ENCODE data around the gene RARRES2. TPM values are rescaled to one million over a fixed set of nuclear protein-coding genes. Genes with fewer than 3 reads are reported as not detected.

Gene RARRES2
- total RNA-seq, 2 experiments from 2014 or later: not detected

GRCh38 chr7:150359622-150360362 lies 18.4 kb upstream of the RARRES2 start:
- Histone ChIP-seq H3K4me1 (ENCODE audit: insufficient read depth, low read length) (peaks cover 37% of the 10 kb centered on the region), H3K27me3 (ENCODE audit: control insufficient read depth in 1 of 2, insufficient read depth in 2 of 2, low read length in 2 of 2) (no peaks in the 10 kb centered on the region), H3K9me3 (ENCODE audit: control insufficient read depth in 1 of 2, insufficient read depth in 1 of 2, low read length in 2 of 2) (no peaks in the 10 kb centered on the region), H3K36me3 (ENCODE audit: insufficient read depth, low read length) (no peaks in the 10 kb centered on the region), H3K4me3 (ENCODE audit: low read length) (no peak overlapping the region), H3K27ac (ENCODE audit: low read depth in 1 of 2, low read length in 2 of 2) (no peak overlapping the region)
- no peak for TF ChIP-seq CTCF (IDR thresholded peaks at IDR 0.05)
- no peaks in the 10 kb centered on the region for H3K9me3 Mint-ChIP-seq
- H3K27me3 Mint-ChIP-seq: no peaks in the 10 kb centered on the region
- intact Hi-C loops (cut with DNase I, micrococcal nuclease): loop anchor here (5.0 to 10.0 kb wide), 4 partner anchors 158 to 645 kb away; a partner anchor contains a TSS
- H3K36me3 Mint-ChIP-seq (ENCODE audit: low read depth): no peaks in the 10 kb centered on the region
- no peak for ATAC-seq (ENCODE audit: poor library complexity)
- H3K4me1 Mint-ChIP-seq (ENCODE audit: low read depth): peaks cover 57% of the 10 kb centered on the region
- CTCF ChIA-PET: no interaction called here
- POLR2A ChIA-PET: no interaction called here
- peak overlapping the region; percentile 59 for H3K27ac Mint-ChIP-seq
- no peak for DNase-seq
- H3K4me3 Mint-ChIP-seq: no peak overlapping the region

- H3K4me3 ChIP-seq (ENCODE audit: low read length): no peak overlapping the region
- H3K36me3 Mint-ChIP-seq (ENCODE audit: low read depth): no peaks in the 10 kb centered on the region
- no peaks in the 10 kb centered on the region for H3K9me3 ChIP-seq (ENCODE audit: control insufficient read depth in 1 of 2, insufficient read depth in 1 of 2, low read length in 2 of 2)
- no peaks in the 10 kb centered on the region for H3K9me3 Mint-ChIP-seq
- peak overlapping the region; percentile 88 for H3K27ac Mint-ChIP-seq
- DNase-seq (peak in 1 of 14 experiments; percentile 19), ATAC-seq (ENCODE audit: poor library complexity) (no peak)
- no peak overlapping the region for H3K4me3 Mint-ChIP-seq
- H3K4me1 ChIP-seq (ENCODE audit: insufficient read depth, low read length): peaks cover 34% of the 10 kb centered on the region
- H3K4me1 Mint-ChIP-seq (ENCODE audit: low read depth): peaks cover 54% of the 10 kb centered on the region
- H3K27ac ChIP-seq (ENCODE audit: low read depth in 1 of 2, low read length in 2 of 2): no peak overlapping the region
- H3K27me3 Mint-ChIP-seq: no peaks in the 10 kb centered on the region
- ChIA-PET CTCF (interaction anchor here (4.1 kb wide), 1 partner anchor 46 kb away, joined by 30 read pairs; a partner anchor contains a TSS), POLR2A (interaction anchor here (0.6 kb wide), 1 partner anchor 22 kb away, joined by 3 read pairs; no protein-coding TSS in a partner anchor)
- intact Hi-C loops (cut with DNase I, micrococcal nuclease): loop anchor here (5.0 to 10.0 kb wide), 3 partner anchors 158 to 398 kb away; no protein-coding TSS in a partner anchor
- no peaks in the 10 kb centered on the region for H3K36me3 ChIP-seq (ENCODE audit: insufficient read depth, low read length)
- no peaks in the 10 kb centered on the region for H3K27me3 ChIP-seq (ENCODE audit: control insufficient read depth in 1 of 2, insufficient read depth in 2 of 2, low read length in 2 of 2)
- TF ChIP-seq CTCF (IDR thresholded peaks at IDR 0.05): no peak
These were observed 17.7 kb upstream of the RARRES2 start for GRCh38 chr7:150358988-150359621.

- ChIA-PET CTCF (interaction anchor here (0.8 to 4.1 kb wide), 3 partner anchors 47 to 210 kb away, joined by 3 to 30 read pairs (median 8); a partner anchor contains a TSS), POLR2A (interaction anchor here (0.6 to 1.8 kb wide), 4 partner anchors 10 to 49 kb away, joined by 3 to 16 read pairs (median 6); partner anchors contain the start of gene REPIN1)
- Mint-ChIP-seq H3K36me3 (ENCODE audit: low read depth) (no peaks in the 10 kb centered on the region), H3K27ac (peak overlapping the region; percentile 88), H3K27me3 (no peaks in the 10 kb centered on the region), H3K4me3 (no peak overlapping the region), H3K4me1 (ENCODE audit: low read depth) (peaks cover 50% of the 10 kb centered on the region), H3K9me3 (no peaks in the 10 kb centered on the region)
- peaks cover 28% of the 10 kb centered on the region for H3K4me1 ChIP-seq (ENCODE audit: insufficient read depth, low read length)
- no peaks in the 10 kb centered on the region for H3K9me3 ChIP-seq (ENCODE audit: control insufficient read depth in 1 of 2, insufficient read depth in 1 of 2, low read length in 2 of 2)
- H3K27me3 ChIP-seq (ENCODE audit: control insufficient read depth in 1 of 2, insufficient read depth in 2 of 2, low read length in 2 of 2): no peaks in the 10 kb centered on the region
- no peaks in the 10 kb centered on the region for H3K36me3 ChIP-seq (ENCODE audit: insufficient read depth, low read length)
- ATAC-seq (ENCODE audit: poor library complexity) (no peak), DNase-seq (no peak)
- no peak overlapping the region for H3K27ac ChIP-seq (ENCODE audit: low read depth in 1 of 2, low read length in 2 of 2)
- intact Hi-C loops (cut with DNase I, micrococcal nuclease): loop anchor here (5.0 to 10.0 kb wide), 3 partner anchors 159 to 399 kb away; no protein-coding TSS in a partner anchor
- H3K4me3 ChIP-seq (ENCODE audit: low read length): no peak overlapping the region
- no peak for TF ChIP-seq CTCF (IDR thresholded peaks at IDR 0.05)
These were observed 17.0 kb upstream of the RARRES2 start for GRCh38 chr7:150358433-150358832.
